WTC11 (cell line): ENCODE results near the gene KDM6B. TPM values are rescaled to one million over a fixed set of nuclear protein-coding genes. Genes with fewer than 3 reads are reported as not detected.

ENCODE experiments used
- ATAC-seq: fragments of 200-7000 bp; cut with Tn5 transposase; 2 replicates; pipeline ENCODE4 v1.10.0; 2021; ENCODE audit warnings: mild to moderate bottlenecking, moderate library complexity
- CTCF ChIA-PET: fragments of 300-600 bp; sonication (Branson Sonifier 250); formaldehyde crosslinking; loops from one replicate; lab custom pipeline; 2021; ENCODE audit warnings: antibody characterized with exemption; lab: Charles Lee
- POLR2A ChIA-PET: fragments of 350-600 bp; sonication (Branson Sonifier 250); formaldehyde crosslinking; loops from one replicate; lab custom pipeline; 2021; ENCODE audit warnings: antibody characterized with exemption; lab: Charles Lee
- DNase-seq: peaks from one replicate; pipeline ENCODE4 v3.0.0; 2021; ENCODE audit warnings: low spot score
- H3K27ac Mint-ChIP-seq: 2 replicates; pipeline ENCODE4 v1.8.0; 2021; ENCODE audit warnings: mixed read lengths
- H3K27me3 Mint-ChIP-seq: 2 replicates; pipeline ENCODE4 v1.8.0; 2021; ENCODE audit warnings: low read depth, mild to moderate bottlenecking, moderate library complexity, mixed read lengths
- H3K36me3 Mint-ChIP-seq: 2 replicates; pipeline ENCODE4 v1.8.0; 2021; ENCODE audit warnings: mixed read lengths
- H3K4me1 Mint-ChIP-seq: 2 replicates; pipeline ENCODE4 v1.8.0; 2022; ENCODE audit warnings: mixed read lengths
- H3K4me3 Mint-ChIP-seq: 2 replicates; pipeline ENCODE4 v1.8.0; 2021; ENCODE audit warnings: mild to moderate bottlenecking, moderate library complexity, mixed read lengths
- H3K9me3 Mint-ChIP-seq: 2 replicates; pipeline ENCODE4 v1.8.0; 2021; ENCODE audit warnings: mixed read lengths
- ARID4B ChIP-seq: sonication (generic); formaldehyde crosslinking; IDR thresholded peaks from 2 replicates; pipeline ENCODE4 v1.8.0; 2023; ENCODE audit warnings: missing genetic modification reagents, mild to moderate bottlenecking, borderline replicate concordance
- CBFB ChIP-seq: sonication (generic); formaldehyde crosslinking; IDR thresholded peaks from 2 replicates; pipeline ENCODE4 v1.8.1; 2022; ENCODE audit warnings: mild to moderate bottlenecking, low read depth, missing genetic modification reagents
- GTF2I ChIP-seq: fragments of 250-450 bp; sonication (Bioruptor Pico); conservative IDR thresholded peaks from 2 replicates; pipeline ENCODE4 v1.4.0; 2021; ENCODE audit warnings: mild to moderate bottlenecking
- JUN ChIP-seq: sonication (generic); formaldehyde crosslinking; IDR thresholded peaks from 2 replicates; pipeline ENCODE4 v1.8.0; 2023; ENCODE audit warnings: mild to moderate bottlenecking, missing genetic modification reagents
- MAX ChIP-seq: sonication (generic); formaldehyde crosslinking; IDR thresholded peaks from 2 replicates; pipeline ENCODE4 v1.8.0; 2022; ENCODE audit warnings: mild to moderate bottlenecking, missing genetic modification reagents
- MXD4 ChIP-seq: fragments of 250-450 bp; sonication (Bioruptor Pico); IDR thresholded peaks from 2 replicates; pipeline ENCODE4 v1.8.0; 2021; ENCODE audit warnings: mild to moderate bottlenecking, moderate library complexity, borderline replicate concordance
- NFE2L1 ChIP-seq: sonication (generic); formaldehyde crosslinking; IDR thresholded peaks from 2 replicates; pipeline ENCODE4 v1.8.1; 2023; ENCODE audit warnings: missing genetic modification reagents
- NFYB ChIP-seq: sonication (generic); formaldehyde crosslinking; conservative IDR thresholded peaks from 2 replicates; pipeline ENCODE4 v1.8.0; 2022; ENCODE audit warnings: low read depth, missing genetic modification reagents
- SOX15 ChIP-seq: fragments of 250-450 bp; sonication (Bioruptor Pico); IDR thresholded peaks from 2 replicates; pipeline ENCODE4 v1.9.0; 2021; ENCODE audit warnings: mild to moderate bottlenecking
- STAT6 ChIP-seq: sonication (generic); formaldehyde crosslinking; conservative IDR thresholded peaks from 2 replicates; pipeline ENCODE4 v1.8.1; 2023; ENCODE audit warnings: mild to moderate bottlenecking, low read depth, missing genetic modification reagents, moderate library complexity
- USF1 ChIP-seq: sonication (generic); formaldehyde crosslinking; IDR thresholded peaks from 2 replicates; pipeline ENCODE4 v1.8.0; 2022; ENCODE audit warnings: mild to moderate bottlenecking, missing genetic modification reagents
- ZNF425 ChIP-seq: fragments of 250-450 bp; sonication (Bioruptor Pico); conservative IDR thresholded peaks from 2 replicates; pipeline ENCODE4 v1.9.0; 2021; ENCODE audit warnings: mild to moderate bottlenecking
- total RNA-seq: library from RNA; stranded (reverse); gene quantifications from 3 replicates; pipeline ENCODE4 v1.2.3, GENCODE V29; 2021

The KDM6B gene
- total RNA-seq, 1 experiment from 2014 or later, result 13.2 TPM

GRCh38 chr17:7822126-7822525 is 11.9 kb upstream of the KDM6B start (continued):
- no peak for TF ChIP-seq ARID4B (CRISPR knock-in tag)

- CTCF ChIA-PET, result interaction anchor here (0.6 to 4.1 kb wide), 16 partner anchors 11 to 233 kb away, joined by 3 to 62 read pairs (median 5); partner anchors contain the start of genes CYB5D1, EFNB3, KDM6B and NAA38
- ATAC-seq, result peak; percentile 47; the same call in 1 of the 2 replicates
- peaks cover 48% of the 10 kb centered on the region for H3K27me3 Mint-ChIP-seq
These were observed 10.4 kb upstream of the KDM6B start for GRCh38 chr17:7823581-7824001.

GRCh38 chr17:7824021-7824924 is 9.7 kb upstream of the KDM6B start:
- POLR2A ChIA-PET, result no interaction called here
- peaks cover 50% of the 10 kb centered on the region for H3K27me3 Mint-ChIP-seq
- peaks cover 12% of the 10 kb centered on the region for H3K4me1 Mint-ChIP-seq
- no peaks in the 10 kb centered on the region for H3K9me3 Mint-ChIP-seq
- no peak for ATAC-seq
- CTCF ChIA-PET, result interaction anchor here (0.5 to 4.1 kb wide), 17 partner anchors 7 to 890 kb away, joined by 3 to 62 read pairs (median 4); partner anchors contain the start of genes CYB5D1, GUCY2D, KDM6B and NAA38
- no peak overlapping the region for H3K27ac Mint-ChIP-seq
- no peak for DNase-seq
- H3K4me3 Mint-ChIP-seq, result no peak overlapping the region
- TF ChIP-seq SOX15 (CRISPR knock-in tag) (no peak), USF1 (CRISPR knock-in tag) (no peak), CBFB (CRISPR knock-in tag) (no peak), ZNF425 (CRISPR knock-in tag) (no peak), GTF2I (CRISPR knock-in tag) (no peak), STAT6 (CRISPR knock-in tag) (no peak), JUN (CRISPR knock-in tag) (no peak), MXD4 (no peak)
- H3K36me3 Mint-ChIP-seq, result no peaks in the 10 kb centered on the region

More at GRCh38 chr17:7823581-7824001, 10.4 kb upstream of the KDM6B start:
- no peak for DNase-seq
- POLR2A ChIA-PET, result interaction anchor here (0.7 kb wide), 1 partner anchor 11 kb away, joined by 6 read pairs; no protein-coding TSS in a partner anchor
- no peaks in the 10 kb centered on the region for H3K36me3 Mint-ChIP-seq
- TF ChIP-seq NFYB (no peak), MAX (CRISPR knock-in tag) (peak; percentile 34; the same call in 1 of the 2 replicates), NFE2L1 (CRISPR knock-in tag) (peak; percentile 22; the same call in 1 of the 2 replicates)
- peaks cover 12% of the 10 kb centered on the region for H3K4me1 Mint-ChIP-seq
- no peak overlapping the region for H3K4me3 Mint-ChIP-seq
- no peak overlapping the region for H3K27ac Mint-ChIP-seq
- no peaks in the 10 kb centered on the region for H3K9me3 Mint-ChIP-seq
